Naive B cell (primary cell): ENCODE results near the gene TXNDC16. TPM values are rescaled to one million over a fixed set of nuclear protein-coding genes. Genes with fewer than 3 reads are reported as not detected.

ENCODE experiments used
- ATAC-seq, 2 donors: fragments of 150-1000 bp; cut with Tn5 transposase; 2 replicates each; pipeline ENCODE4 v1.10.0; 2021; ENCODE audit warnings: low read depth in 2 of 2, mild to moderate bottlenecking in 2 of 2, moderate library complexity in 2 of 2
- DNase-seq: peaks from one replicate; pipeline ENCODE4 v3.0.0; 2022
- H3K27ac Mint-ChIP-seq, 6 donors: one replicate each; pipeline ENCODE4 v1.8.0; 2020 to 2022; ENCODE audit warnings: mild to moderate bottlenecking in 6 of 6, mixed read lengths in 6 of 6, moderate library complexity in 5 of 6, inconsistent platforms in 2 of 6
- H3K27me3 Mint-ChIP-seq, 3 donors: one replicate each; pipeline ENCODE4 v1.8.0; 2021 to 2022; ENCODE audit warnings: mixed read lengths in 3 of 3, mild to moderate bottlenecking in 1 of 3
- H3K36me3 Mint-ChIP-seq, 2 donors: one replicate each; pipeline ENCODE4 v1.8.0; 2020 to 2022; ENCODE audit warnings: mixed read lengths in 2 of 2, inconsistent platforms in 1 of 2, mild to moderate bottlenecking in 1 of 2
- H3K4me1 Mint-ChIP-seq, 3 donors: one replicate each; pipeline ENCODE4 v1.8.0; 2020 to 2022; ENCODE audit warnings: mixed read lengths in 3 of 3, inconsistent platforms in 1 of 3, mild to moderate bottlenecking in 1 of 3, moderate library complexity in 1 of 3
- H3K4me3 Mint-ChIP-seq, 8 donors: one replicate each; pipeline ENCODE4 v1.8.0; 2020 to 2022; ENCODE audit warnings: mild to moderate bottlenecking in 8 of 8, mixed read lengths in 8 of 8, moderate library complexity in 8 of 8, inconsistent platforms in 2 of 8
- H3K9me3 Mint-ChIP-seq, 7 donors: one replicate each; pipeline ENCODE4 v1.8.0; 2020 to 2022; ENCODE audit warnings: mixed read lengths in 7 of 7, mild to moderate bottlenecking in 5 of 7, inconsistent platforms in 2 of 7, moderate library complexity in 1 of 7
- polyA plus RNA-seq, 6 donors: library from polyadenylated mRNA; unstranded; fragments of 300-500 nt; fragmentation: Illumina TruSeq; gene quantifications; one replicate each; pipeline ENCODE4 v1.2.3, GENCODE V29; 2021; ENCODE audit warnings: low read depth in 6 of 6

Gene TXNDC16
- polyA plus RNA-seq, 6 donors from 2014 or later: 0.78 to 1.9 (median 1.4) TPM; not detected in 1

DNA sequence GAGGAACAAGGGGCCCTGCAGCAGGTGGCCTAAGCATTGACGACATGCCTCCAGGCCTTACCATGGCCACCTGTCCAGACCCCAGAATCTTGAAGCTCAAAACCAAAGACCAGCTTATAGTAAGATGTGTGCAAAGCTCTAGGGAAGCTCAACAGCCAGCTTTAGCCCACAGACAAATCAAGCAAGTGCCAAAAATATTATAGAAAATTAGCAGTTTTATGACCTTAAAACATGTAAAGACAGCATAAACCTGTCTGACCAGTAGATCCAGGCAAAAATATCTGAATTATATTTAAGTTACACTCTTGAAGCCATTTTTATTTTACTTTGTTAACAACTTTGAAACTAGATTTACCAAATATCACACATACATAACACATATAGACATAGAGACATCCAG, 90.6 kb downstream of the TXNDC16 start:
- no peaks in the 10 kb centered on the region for H3K4me1 Mint-ChIP-seq
- no peak for DNase-seq
- H3K27ac Mint-ChIP-seq: no peak overlapping the region
- ATAC-seq: no peak
- H3K4me3 Mint-ChIP-seq: no peak overlapping the region
- peaks cover 0 to 20% (median 13%) of the 10 kb centered on the region in 7 donors for H3K9me3 Mint-ChIP-seq
- H3K27me3 Mint-ChIP-seq: no peaks in the 10 kb centered on the region
- peaks cover 6 to 7% of the 10 kb centered on the region in 2 donors for H3K36me3 Mint-ChIP-seq

DNA sequence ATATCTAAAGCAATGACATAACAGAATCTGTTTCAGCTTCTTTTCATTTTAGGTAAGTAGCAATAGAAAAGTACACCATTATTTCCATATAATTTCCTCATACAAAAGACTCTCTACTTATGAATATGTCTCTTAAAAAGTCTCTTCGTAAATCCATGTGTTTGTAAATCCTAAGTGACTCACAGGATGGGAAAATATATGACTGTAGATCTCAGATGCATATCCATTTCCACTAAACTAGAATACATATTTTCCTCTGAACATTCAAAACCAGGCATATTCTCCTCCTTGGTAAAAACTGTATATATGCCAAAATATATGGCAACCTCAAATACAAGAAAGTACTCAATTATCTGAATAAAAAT, 93.6 kb downstream of the TXNDC16 start:
- ATAC-seq: no peak
- H3K4me1 Mint-ChIP-seq: no peaks in the 10 kb centered on the region
- no peak for DNase-seq
- H3K9me3 Mint-ChIP-seq: peaks cover 0 to 20% (median 13%) of the 10 kb centered on the region in 7 donors
- H3K27ac Mint-ChIP-seq: no peak overlapping the region
- no peak overlapping the region for H3K4me3 Mint-ChIP-seq
- H3K27me3 Mint-ChIP-seq: no peaks in the 10 kb centered on the region
- peaks cover 6 to 7% of the 10 kb centered on the region in 2 donors for H3K36me3 Mint-ChIP-seq

DNA sequence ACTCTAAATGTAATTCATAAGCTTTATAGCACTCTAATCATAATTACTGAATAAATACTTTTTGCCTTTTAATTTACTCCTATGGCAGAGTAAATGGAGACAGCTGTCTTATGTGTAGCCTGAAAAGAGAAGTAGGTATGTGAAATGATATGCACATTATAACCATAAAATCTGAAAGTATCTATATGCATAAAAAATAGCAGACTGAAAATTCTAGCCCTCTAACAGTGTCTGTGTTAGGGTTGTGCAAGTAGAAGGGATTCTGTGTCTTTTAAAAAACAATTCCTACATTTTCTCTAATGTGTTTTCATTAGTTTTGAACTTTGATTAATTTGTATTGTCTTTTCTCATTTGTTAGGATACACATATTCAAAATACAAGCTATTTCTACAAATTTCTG, 94.9 kb downstream of the TXNDC16 start:
- Mint-ChIP-seq H3K27ac (no peak overlapping the region), H3K4me3 (no peak overlapping the region), H3K27me3 (no peaks in the 10 kb centered on the region), H3K9me3 (peaks cover 0 to 17% (median 8%) of the 10 kb centered on the region in 7 donors), H3K4me1 (no peaks in the 10 kb centered on the region), H3K36me3 (peaks cover 7 to 13% of the 10 kb centered on the region in 2 donors)
- ATAC-seq (no peak), DNase-seq (no peak)

DNA sequence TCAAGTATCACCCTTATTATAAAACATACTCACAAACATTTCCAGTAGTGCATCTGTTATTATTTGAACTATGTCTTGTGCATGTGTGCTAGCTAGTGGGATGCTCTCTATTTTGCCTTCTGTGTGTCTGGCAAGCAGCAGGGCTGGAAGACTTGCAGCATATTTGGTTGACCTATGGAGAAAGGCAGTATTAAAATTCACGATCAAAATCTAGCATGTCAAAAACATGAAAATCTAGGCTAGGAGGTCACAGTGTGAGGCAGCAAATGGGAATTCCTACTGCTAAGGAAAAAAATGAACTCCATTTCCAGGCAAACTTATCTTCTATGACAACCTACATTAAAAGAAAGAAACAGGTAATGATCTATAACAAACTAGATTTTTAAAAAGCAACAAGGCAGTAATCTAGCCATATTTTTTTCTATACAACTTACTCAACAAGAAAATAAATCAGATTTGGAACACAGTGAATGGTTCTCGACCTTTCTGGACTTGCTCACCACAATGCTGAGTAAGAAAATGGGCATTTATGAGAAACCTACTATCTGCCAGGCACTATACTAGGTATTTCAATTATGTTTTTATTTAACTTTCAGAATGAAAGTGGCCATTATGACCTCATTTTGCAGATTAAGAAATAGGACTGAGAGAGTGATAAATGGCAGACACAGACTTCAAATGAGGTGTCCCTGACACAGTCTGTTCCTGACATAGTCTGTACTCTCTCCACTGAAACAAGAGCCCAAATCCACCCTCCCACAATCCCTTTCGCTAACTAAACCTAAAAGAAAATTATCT, 96.8 kb downstream of the TXNDC16 start:
- DNase-seq: no peak
- Mint-ChIP-seq H3K27ac (no peak overlapping the region), H3K36me3 (peaks cover 8 to 21% of the 10 kb centered on the region in 2 donors), H3K4me3 (no peak overlapping the region), H3K9me3 (peaks cover 0 to 11% (median 5%) of the 10 kb centered on the region in 7 donors), H3K27me3 (no peaks in the 10 kb centered on the region), H3K4me1 (no peaks in the 10 kb centered on the region)
- ATAC-seq: no peak

DNA sequence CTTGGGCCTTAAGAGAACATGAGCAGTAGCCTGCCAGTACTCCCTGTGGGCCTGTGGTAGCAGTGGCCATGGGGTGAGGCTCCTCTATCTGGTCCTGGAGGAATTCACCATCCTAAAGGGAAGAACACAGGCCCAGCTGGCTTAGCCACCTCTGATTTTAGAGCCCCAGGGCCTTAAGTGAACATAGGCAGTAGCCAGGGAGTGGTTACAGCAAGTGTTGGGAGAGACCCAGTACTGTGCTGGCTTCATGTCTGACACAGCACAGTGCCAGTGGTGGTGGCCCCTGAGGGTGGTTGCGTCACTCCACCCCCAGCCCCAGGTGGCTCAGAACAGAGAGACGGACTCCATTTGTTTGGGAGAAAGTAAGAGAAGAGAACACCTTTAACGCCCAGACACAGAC, 105.1 kb downstream of the TXNDC16 start:
- Mint-ChIP-seq H3K27ac (no peak overlapping the region), H3K4me1 (no peaks in the 10 kb centered on the region), H3K27me3 (no peaks in the 10 kb centered on the region), H3K4me3 (no peak overlapping the region), H3K9me3 (peaks cover 0 to 14% (median 4%) of the 10 kb centered on the region in 7 donors), H3K36me3 (peaks cover 34 to 41% of the 10 kb centered on the region in 2 donors)
- ATAC-seq (no peak), DNase-seq (no peak)

DNA sequence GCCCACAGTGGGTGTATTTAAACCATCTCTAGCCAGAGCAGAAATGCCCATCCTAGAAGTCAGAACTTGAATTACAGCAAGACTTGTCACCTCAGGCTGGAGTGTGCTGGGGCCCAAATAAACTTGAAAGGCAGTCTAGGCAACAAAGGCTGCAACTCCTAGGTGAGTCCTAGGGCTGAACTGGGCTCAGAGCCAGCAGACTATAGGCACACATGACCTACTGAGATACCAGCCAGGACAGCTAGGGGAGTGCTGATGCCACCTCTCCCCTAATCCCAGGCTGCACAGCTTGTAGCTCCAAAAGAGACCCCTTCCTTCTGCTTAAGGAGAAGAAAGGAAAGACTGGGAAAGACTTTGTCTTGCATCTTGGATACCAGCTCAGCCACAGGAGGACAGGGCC, 106.0 kb downstream of the TXNDC16 start:
- H3K36me3 Mint-ChIP-seq: peaks cover 28 to 42% of the 10 kb centered on the region in 2 donors
- peaks cover 0 to 13% (median 4%) of the 10 kb centered on the region in 7 donors for H3K9me3 Mint-ChIP-seq
- H3K27ac Mint-ChIP-seq: no peak overlapping the region

DNA sequence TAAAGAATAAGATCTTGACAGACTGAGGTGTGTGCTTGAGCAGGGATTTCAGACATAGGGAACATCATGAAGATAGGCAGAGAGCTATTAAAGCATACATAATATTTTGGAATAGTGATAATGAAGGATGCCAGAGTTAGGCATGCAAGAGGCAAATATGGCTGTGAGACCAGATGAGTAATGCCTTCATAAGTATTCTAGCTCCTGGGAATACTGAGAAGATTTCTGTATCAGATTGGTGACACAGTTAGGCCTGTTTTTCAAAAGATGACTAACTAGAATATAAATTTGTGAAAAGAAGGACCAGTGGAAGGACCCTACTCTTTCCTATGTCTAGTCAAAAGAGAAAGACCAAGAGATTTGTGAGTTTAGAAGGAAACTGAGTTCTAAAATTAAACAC, 108.8 kb downstream of the TXNDC16 start:
- Mint-ChIP-seq H3K27ac (no peak overlapping the region), H3K9me3 (peaks cover 0 to 5% (median 0%) of the 10 kb centered on the region in 7 donors), H3K4me3 (no peak overlapping the region), H3K27me3 (no peaks in the 10 kb centered on the region), H3K36me3 (peaks cover 4 to 21% of the 10 kb centered on the region in 2 donors), H3K4me1 (no peaks in the 10 kb centered on the region)
- no peak for DNase-seq
- ATAC-seq: no peak

More for the DNA sequence above, 106.0 kb downstream of the TXNDC16 start:
- H3K27me3 Mint-ChIP-seq: no peaks in the 10 kb centered on the region
- ATAC-seq: no peak
- H3K4me3 Mint-ChIP-seq: no peak overlapping the region
- DNase-seq: no peak
- no peaks in the 10 kb centered on the region for H3K4me1 Mint-ChIP-seq

DNA sequence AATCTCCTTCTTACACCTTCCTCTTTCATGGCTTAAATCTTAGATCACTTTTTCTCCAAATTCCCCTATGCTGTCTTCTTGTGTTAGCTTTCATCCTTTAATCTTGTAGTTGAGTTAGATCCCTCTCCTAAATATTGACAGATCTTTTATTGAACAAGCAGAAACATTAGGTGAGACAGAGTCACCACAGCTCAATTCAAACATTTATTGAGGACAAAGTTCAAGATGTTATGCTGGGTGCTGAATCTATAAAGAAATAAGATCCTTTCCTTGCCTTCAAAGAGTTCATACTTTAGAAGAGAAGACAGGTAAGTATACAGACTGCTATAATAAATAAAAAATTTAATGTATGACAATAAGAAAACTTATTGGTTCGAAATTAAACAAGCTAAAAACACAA, 109.7 kb downstream of the TXNDC16 start:
- Mint-ChIP-seq H3K27me3 (no peaks in the 10 kb centered on the region), H3K36me3 (peaks cover 6 to 12% of the 10 kb centered on the region in 2 donors), H3K27ac (no peak overlapping the region), H3K4me1 (no peaks in the 10 kb centered on the region), H3K4me3 (no peak overlapping the region), H3K9me3 (peaks cover 0 to 3% (median 0%) of the 10 kb centered on the region in 7 donors)
- DNase-seq (no peak), ATAC-seq (no peak)

DNA sequence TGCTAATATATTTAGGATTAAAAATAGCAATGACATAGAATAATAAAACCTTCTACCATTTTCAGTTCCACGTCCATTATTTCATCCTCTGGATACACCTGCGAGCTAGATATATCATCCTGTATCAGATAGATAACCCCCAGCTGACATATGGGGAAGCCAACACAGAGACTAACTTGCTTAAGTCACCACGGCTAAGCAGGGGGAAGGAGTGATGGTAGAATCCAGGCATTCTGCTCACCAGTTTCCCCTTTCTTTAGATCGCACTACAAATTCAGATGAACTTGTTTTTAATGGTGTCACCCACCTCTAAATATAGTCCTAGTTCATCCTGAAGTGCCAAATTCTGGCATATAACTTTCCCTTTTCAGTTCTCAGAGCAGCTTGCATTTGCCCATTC, 110.1 kb downstream of the TXNDC16 start:
- ATAC-seq (no peak), DNase-seq (no peak)
- Mint-ChIP-seq H3K9me3 (no peaks in the 10 kb centered on the region), H3K4me1 (no peaks in the 10 kb centered on the region), H3K36me3 (peaks cover 8 to 10% of the 10 kb centered on the region in 2 donors), H3K27ac (no peak overlapping the region), H3K4me3 (no peak overlapping the region), H3K27me3 (no peaks in the 10 kb centered on the region)

DNA sequence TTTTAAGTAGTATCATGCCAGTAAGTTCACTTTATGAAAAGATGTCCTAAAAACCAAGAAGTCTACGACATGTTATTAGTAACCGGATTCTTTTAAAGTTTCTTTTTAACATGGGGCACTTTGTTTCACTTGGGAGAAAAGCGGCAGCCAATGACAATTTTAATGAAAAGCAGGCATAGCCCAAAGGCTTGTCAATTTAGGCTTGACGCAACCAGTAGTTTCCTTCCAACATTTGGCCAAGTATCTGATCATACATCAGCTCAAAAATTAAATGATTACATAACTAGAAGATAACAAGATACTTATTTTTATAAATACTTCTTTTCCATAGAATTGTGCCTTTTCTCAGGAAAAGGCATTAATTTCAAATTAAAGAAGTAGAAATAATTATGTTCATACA, 112.8 kb downstream of the TXNDC16 start:
- H3K4me3 Mint-ChIP-seq: no peak overlapping the region
- DNase-seq: no peak
- H3K27ac Mint-ChIP-seq: no peak overlapping the region
- H3K4me1 Mint-ChIP-seq: no peaks in the 10 kb centered on the region
- peaks cover 10 to 15% of the 10 kb centered on the region in 2 donors for H3K36me3 Mint-ChIP-seq
- ATAC-seq: no peak
- no peaks in the 10 kb centered on the region for H3K27me3 Mint-ChIP-seq
- H3K9me3 Mint-ChIP-seq: no peaks in the 10 kb centered on the region

DNA sequence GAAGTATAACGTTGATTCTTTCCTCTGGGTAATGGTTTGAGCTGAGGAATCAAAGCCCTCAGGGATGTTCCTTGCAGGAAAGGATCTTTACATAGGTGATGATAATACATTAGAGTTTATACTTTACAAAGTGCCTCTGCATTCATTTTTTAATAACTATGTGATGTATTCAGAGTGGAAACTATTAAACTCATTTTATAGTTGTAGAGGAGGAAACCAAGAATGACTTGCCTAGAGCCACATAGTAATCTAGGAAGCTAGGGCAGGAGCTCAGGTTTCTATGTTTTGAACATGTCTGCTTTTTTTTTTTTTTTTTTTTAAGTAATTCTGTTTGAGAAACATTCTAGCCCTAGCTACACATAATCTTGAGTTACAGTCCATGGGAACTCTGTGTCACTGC, 117.3 kb downstream of the TXNDC16 start:
- no peaks in the 10 kb centered on the region for H3K4me1 Mint-ChIP-seq
- H3K27ac Mint-ChIP-seq: no peak overlapping the region
- no peak overlapping the region for H3K4me3 Mint-ChIP-seq
- no peaks in the 10 kb centered on the region for H3K27me3 Mint-ChIP-seq
- DNase-seq: no peak
- peaks cover 7 to 16% of the 10 kb centered on the region in 2 donors for H3K36me3 Mint-ChIP-seq
- ATAC-seq: no peak
- no peaks in the 10 kb centered on the region for H3K9me3 Mint-ChIP-seq

DNA sequence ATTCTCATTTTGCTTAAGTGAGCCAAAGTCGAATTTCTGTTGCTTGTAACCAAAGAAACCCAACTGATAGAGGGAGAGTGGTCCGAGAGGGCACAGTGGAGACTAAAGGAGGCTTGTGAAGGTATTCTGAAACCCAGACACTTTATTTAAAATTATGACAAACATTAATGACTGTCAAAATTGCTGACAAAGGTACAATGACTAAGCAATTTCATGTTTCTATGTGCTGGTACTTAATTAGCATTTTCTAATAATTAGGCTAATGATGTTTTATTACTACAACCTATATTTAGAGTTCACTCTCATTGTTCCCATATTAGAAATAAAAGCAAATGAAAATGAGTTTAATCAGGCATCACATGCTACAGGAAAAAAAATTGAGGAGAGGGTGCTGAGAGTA, 121.8 kb downstream of the TXNDC16 start:
- ATAC-seq (no peak), DNase-seq (no peak)
- H3K9me3 Mint-ChIP-seq: no peaks in the 10 kb centered on the region
- no peaks in the 10 kb centered on the region for H3K27me3 Mint-ChIP-seq
- no peaks in the 10 kb centered on the region for H3K4me1 Mint-ChIP-seq
- H3K27ac Mint-ChIP-seq: no peak overlapping the region
- H3K4me3 Mint-ChIP-seq: no peak overlapping the region
- peaks cover 0 to 6% of the 10 kb centered on the region in 2 donors for H3K36me3 Mint-ChIP-seq

DNA sequence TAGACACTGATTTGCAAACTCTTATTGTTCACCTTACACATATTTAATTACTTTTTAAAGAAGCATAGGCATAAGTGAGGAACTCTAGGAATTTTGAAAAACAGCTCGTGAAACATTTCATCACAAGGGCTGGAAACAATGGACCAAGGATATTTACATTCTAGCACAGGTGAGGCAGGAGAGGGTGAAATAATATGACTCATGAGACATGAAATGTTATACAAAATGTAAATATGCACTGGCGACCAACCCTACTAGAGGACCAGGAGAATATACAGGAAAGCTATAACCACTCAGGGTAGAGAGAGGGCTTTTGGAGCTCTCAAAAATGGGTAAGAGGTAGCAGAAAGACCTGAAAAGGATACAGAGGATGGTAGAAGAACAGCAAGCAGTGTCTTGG, 122.9 kb downstream of the TXNDC16 start:
- H3K27ac Mint-ChIP-seq: no peak overlapping the region
- no peak for ATAC-seq
- peaks cover 0 to 6% of the 10 kb centered on the region in 2 donors for H3K36me3 Mint-ChIP-seq
- H3K4me3 Mint-ChIP-seq: no peak overlapping the region
- H3K4me1 Mint-ChIP-seq: no peaks in the 10 kb centered on the region
- no peak for DNase-seq
- H3K27me3 Mint-ChIP-seq: no peaks in the 10 kb centered on the region
- H3K9me3 Mint-ChIP-seq: no peaks in the 10 kb centered on the region

DNA sequence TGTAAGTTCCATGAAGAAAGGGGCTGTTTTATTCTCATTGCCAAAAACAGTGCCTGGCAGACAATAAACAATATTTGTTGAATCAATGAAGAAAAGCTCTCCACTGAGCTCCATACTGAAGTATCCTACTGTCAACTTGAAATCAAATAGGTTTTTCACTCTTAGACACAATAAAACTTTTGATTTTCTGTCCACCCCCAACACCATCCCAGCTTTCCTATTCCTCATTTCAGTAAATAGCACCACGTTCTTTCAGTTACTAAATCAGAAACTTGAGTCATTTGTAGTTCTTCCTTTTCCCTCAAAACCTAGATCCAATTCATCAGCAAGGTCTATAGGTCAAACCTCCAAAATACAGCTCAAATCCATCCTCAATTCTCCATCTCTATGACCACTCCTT, 124.8 kb downstream of the TXNDC16 start:
- H3K36me3 Mint-ChIP-seq: peaks cover 0 to 6% of the 10 kb centered on the region in 2 donors
- ATAC-seq: no peak
- no peak for DNase-seq
- H3K27me3 Mint-ChIP-seq: no peaks in the 10 kb centered on the region
- no peaks in the 10 kb centered on the region for H3K4me1 Mint-ChIP-seq
- no peak overlapping the region for H3K4me3 Mint-ChIP-seq
- no peak overlapping the region for H3K27ac Mint-ChIP-seq
- no peaks in the 10 kb centered on the region for H3K9me3 Mint-ChIP-seq
